Activated CD8-positive, alpha-beta memory T cell treated with anti-CD3 and anti-CD28 coated beads, Interleukin-2, amount 50 U/mL, for 24 hours (primary cell): ENCODE data around the gene SIDT1.
"Not testable (repeated sequence)": the region's sequence is repeated elsewhere in the genome, so short reads cannot be mapped to it uniquely, and the experiment has no call there.

Source experiments
- DNase-seq: peaks from one replicate; pipeline ENCODE4 v3.0.0-alpha.2; 2020; ENCODE audit errors: extremely low read depth

Gene SIDT1

DNA sequence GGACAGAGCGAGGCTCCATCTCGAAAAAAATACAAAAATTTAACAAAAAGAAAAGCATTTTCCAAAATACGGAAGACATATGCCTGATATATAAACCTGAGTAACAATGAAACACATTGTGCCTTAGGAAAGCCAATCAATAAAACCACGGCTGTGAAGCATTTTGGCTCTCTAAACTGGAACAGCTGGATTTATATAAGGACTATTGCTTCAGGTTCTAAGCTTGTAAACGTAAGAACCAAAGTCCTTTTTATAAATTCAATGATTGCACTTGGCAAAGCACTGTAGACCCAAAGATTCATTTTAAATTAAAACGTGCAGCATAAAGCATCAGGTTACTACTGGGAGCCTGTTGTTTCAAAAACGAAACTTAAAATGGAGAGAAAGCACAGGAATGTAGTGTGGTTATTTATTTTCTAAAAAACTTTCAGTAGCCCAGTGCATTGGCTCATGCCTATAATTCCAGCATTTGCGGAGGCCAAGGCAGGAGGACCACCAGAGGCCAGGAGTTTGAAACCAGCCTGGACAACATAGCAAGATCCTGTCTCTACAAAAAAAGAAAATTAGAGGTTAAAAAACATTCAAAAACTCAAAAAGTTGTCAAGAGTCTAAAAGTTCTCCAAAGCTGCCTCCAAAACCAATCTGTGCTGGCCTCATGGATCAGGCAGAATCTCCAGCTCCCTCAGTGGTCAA lies 102.6 kb downstream of the SIDT1 start:
- DNase-seq: no peak

DNA sequence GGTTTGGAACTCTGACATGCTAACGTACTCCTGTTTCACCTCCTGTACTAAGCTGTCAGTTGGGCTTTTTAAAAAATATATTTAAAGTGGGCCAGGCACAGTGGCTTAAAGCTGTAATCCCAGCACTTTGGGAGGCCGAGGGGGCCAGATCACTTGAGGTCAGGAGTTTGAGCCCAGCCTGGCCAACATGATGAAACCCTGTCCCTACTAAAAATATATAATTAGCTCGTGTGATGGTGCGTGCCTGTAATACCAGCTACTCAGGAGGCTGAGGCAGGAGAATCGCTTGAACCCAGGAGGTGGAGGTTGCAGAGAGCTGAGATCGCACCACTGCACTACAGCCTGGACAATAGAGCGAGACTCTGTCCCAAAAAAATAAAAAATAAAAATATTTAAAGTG lies 103.7 kb downstream of the SIDT1 start:
- not testable (repeated sequence) for DNase-seq

DNA sequence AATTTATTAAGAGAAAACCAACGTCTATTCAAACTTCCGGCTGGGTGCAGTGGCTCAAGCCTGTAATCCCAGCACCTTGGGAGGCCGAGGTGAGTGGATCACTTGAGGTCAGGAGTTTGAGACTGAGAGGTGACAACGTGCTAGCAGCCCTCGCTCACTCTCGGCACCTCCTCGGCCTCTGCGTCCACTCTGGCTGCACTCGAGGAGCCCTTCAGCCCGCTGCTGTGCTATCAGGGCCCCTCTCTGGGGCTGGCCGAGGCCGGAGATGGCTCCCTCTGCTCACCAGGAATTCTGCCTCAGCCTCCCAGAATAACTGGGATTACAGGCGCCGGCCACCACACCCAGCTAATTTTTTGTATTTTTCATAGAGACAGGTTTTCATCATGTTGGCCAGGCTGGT lies 105.4 kb downstream of the SIDT1 start:
- DNase-seq: no peak

DNA sequence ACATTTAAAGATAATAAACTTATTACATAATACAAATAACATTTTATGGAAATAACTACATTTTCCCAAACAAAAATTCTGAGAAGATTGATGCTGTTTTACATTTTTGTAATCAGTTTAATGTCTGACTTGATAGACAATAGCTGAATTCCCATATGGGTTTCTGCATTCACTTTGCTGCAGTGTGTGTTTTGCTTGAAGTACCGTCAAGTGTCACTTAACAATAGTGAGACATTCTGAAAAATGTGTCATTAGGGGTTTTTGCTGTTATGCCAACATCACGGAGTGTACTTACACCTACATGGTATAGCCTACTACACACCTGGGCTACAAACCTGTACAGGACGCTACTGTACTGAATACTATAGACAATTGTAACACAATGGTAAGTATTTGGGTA lies 106.6 kb downstream of the SIDT1 start:
- DNase-seq: no peak

DNA sequence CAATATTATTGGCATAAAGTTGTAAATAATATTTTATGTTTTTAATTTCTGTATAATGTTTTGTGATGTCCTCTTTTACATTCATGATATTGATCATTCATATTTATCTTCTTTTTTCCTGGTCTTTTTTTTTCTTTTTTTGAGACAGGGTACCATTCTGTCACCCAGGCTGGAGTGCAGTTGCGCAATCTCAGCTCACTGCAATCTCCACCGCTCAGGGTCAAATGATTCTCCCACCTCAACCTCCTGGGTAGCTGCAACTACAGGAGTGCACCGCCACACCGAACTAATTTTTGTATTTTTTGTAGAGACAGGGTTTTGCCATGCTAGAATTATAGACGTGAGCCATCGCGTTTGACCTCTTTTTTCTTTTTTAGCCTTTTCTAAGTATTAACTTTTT lies 111.2 kb downstream of the SIDT1 start:
- DNase-seq: no peak

DNA sequence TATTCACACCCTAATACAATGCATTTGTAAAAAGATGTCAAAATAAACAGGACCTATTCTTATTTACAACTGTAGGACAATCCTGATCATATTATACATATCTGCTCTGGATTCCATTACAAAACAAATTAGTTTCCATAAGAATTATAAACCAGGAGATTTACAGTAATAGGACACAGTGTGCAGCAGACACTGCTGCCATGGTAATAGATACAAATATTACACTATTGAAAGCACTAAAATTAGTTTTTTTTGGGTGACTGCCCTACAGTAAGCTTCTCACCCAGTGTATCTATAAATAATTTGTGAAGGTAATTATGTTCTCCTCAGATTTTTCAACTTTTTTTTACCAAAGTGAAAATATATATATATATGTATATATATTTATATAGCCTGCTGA lies 116.2 kb downstream of the SIDT1 start:
- no peak for DNase-seq

DNA sequence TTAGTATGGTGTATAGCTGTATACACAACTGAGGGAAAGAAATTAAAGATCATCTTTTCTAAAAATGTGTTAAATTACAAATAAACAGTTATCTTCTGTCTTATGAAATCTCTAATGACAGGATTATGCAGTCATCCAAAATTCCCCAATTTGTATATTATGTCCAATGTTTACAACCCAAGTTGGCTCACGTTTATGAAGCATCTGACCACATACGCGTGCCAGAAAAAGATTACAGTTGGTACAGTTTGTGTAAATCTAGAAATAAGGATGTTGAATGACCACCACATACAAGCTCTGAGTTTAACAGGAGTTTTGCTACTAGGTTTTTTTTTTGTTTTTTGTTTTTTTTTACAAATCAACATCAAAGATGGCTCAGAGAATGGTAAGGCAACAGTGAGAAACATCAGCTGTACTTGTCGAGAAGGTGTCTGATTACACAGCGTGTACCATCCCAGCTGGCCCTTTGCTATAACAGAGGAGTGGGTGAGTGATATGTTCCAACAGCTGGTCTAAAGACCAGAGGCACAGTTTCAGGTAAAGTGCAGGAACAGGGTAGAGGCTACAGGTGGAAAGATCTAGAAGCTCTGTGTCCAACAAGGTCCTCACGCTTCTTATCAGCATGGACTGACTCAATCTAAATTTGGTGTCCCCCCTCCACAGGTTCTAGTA lies 117.0 kb downstream of the SIDT1 start:
- no peak for DNase-seq

DNA sequence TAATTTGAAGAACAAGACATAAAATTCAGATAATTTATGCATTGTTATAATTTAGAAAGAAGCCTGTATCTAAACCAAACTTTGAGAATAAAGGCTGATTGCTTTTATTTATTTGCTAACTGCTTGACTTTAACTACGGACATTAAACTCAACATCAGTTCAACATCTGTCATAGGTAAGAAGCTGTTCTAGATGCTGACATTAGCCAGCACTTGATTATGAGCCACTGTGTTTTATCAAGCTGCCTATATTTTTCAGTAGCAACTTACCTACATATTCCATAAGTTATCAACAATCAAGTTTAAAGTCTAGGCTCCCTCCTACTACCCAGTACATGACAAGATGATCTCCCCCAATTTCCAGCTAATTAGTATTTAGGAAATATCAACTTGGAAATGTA lies 122.0 kb downstream of the SIDT1 start:
- no peak for DNase-seq

DNA sequence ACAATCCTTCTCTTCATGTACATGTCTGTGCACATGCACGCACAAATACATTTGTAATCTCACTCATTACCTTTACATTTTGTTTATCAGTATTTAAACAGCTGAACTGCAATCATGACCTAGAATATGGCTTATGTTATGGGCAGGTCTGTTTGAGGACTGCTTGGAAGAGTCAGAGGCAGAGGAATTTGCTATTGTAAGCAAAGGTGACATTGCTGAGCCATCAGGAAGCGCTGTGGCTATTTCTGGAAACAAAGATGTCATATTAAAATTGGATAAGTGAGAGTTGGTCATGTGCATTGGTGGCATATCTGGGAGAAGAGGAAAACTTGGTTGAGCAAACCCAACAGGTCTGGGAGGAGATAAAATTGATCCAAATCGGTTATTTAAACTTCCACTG lies 122.5 kb downstream of the SIDT1 start:
- DNase-seq: no peak

DNA sequence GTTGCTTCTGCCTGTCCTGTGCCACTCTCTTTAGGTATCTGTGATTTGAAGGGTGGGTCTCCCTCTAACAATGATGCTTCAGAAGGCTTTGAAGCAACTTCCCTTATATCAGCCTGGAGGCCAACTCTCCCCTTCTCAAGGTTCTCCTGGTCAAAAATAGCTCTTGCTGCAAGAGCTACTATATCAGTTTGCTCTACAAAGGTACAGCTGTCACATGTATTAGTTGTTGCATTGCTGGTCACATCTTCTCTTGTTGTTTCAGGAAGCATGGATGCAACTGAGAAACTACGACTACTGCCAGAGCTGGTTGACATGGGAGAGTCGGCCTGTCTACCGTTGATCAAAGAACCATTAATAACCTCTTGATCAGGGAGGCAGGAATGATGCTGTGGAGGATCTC lies 125.8 kb downstream of the SIDT1 start:
- no peak for DNase-seq

DNA sequence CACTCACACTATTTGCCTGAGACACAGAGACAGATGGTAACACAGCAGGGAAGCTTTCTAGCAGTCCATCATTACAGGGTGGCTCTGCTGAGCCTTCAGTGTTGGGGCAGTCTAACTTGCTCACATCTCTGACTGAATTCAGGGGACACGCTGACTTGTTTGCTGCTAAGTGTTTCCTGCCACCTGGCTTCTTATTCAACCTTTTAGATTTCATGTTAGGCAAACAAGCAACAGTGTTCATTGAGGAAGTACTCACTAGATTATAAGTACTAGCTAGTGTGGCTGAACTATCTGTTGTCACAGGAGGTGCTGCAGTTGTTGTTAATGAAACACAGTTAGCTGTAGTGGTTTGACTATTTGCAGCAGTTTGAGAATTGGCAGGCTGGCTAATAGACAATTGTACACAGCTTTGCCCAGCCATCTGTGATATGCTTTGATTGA lies 126.8 kb downstream of the SIDT1 start:
- no peak for DNase-seq

DNA sequence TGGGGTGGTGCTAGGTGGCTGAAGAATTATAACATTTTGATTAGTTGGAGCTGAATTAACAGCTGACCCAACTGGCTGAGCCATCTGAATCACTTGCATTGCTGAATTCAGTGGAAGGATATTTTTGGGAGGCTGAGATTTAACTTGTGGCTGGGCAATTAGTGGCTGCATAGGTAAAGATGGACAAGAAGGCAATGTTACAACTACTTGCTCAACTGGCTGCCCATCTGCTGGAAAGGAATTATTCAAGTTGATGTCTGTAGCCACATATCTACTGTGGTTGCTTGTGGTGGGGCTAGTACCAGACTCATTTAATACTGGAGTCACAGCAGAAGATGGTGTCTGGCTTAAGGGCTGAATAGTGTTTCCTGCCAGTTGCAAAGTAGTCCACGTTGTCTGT lies 127.6 kb downstream of the SIDT1 start:
- no peak for DNase-seq

DNA sequence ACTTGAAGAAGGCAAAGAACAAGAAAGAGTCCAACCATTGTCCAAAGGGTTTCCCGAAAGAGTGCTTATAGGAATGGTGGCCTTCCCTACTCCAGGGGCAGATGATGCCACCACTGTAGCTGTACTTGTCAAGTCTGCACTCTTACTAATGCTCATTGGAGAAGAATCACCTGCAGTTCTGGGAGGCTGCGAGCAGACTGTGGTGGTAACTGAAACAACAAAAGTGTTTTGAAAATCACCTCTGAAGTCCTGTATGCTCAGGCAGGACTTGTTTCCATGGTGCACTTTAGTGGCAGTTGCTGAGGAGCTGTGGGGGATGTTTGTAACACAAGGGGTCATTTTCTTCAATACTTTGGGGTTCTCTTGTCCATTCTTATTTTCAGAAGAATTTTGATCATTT lies 128.1 kb downstream of the SIDT1 start:
- no peak for DNase-seq

DNA sequence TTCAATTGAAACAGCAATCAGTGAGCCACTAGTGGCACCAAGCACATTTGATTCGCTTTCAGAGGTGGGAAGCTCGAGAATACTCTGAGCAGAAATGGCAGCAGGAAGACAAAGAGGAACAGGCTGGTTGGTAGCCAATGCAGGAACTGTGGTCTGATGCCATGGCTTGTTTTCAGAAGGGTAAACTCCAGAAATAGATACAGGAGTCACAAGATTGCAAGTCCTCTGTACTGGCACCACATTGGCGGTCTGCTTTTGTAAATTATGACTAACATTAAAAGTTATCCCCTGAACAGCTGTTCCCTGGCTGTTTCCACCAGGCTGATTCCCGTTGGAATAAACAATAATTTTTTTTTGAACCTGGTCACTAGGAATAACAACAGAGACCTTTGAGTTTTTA lies 128.5 kb downstream of the SIDT1 start:
- DNase-seq: no peak

DNA sequence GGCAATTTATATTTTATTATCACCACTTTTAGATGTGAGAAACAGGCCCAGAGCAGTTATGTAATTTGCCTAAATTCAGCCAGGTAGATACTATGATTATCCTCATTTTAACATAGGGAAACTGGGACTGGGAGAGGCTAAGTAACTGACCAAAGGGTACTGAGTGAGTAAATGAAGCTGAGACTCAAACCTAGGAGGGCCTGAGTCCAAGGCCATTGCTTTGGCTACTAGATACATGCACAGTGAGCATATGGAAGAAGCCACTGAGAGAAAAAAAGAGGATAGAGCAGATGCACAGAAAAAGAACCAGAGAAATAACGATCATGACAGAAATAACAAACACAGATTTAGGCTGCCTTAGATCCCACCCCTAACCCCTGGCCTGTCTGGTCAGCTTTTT lies 130.5 kb downstream of the SIDT1 start:
- no peak for DNase-seq

DNA sequence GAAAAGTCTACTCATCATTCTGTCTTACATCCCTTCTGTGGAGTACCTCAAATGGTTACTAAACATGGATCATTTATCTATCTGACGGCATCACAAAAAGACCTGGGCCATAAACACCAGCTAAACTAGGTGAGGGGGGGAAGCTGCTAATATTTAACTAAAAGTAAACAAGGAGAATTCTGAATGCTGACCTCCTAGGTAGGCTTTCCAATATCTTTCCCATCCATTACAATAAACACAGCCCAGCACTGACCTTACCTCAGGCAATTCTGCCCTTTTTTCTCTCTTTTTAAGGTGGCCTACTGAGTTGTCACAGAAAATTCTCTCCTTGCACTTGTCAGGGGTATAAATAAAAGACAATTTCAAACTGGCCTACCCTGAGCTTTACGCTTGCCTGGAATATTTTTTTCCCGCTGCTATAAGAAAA lies 131.0 kb downstream of the SIDT1 start:
- no peak for DNase-seq

DNA sequence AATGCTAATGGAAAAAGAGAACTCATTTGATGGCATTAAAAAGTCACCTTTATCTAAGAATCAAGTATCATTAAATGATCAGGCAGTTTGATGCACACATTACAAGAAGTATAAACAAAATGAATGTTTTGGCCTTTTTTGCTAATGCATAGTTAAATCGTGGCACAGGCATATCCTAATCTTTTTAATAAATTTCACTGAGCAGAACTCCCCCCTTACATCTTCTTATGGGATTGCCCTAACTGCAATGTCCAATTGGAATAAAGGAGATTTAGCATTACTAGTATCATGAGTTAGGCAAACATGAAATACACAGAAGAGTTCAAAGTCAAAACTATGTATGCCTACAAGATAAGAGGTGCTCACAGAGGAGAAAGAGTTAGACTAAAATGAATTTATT lies 131.4 kb downstream of the SIDT1 start:
- DNase-seq: no peak

DNA sequence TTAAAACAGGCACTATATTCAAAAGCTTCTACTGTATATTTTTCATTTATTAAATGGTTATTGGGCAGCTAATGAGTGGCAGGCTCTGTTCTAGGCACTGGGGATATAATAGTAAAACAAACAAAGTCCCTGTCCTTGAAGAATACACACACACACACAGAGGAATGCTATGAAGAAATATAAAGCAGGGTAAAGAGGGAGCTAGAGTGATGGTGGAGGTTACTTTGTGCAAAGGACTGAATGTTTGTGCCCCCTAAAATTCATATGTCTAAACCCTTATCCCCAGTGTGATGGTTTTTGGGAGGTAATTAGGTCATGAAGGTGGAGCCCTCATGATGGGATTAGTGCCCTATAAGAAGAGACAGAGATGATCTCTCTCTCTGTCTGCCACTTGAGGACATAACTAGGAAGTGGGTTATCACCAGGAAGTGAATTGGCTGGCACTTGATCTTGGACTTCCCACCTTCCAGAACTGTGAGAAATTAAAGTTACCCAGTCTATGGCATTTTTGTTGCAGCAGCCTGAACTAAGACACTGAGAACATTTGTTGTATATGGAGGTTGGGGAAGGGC lies 132.3 kb downstream of the SIDT1 start:
- no peak for DNase-seq

DNA sequence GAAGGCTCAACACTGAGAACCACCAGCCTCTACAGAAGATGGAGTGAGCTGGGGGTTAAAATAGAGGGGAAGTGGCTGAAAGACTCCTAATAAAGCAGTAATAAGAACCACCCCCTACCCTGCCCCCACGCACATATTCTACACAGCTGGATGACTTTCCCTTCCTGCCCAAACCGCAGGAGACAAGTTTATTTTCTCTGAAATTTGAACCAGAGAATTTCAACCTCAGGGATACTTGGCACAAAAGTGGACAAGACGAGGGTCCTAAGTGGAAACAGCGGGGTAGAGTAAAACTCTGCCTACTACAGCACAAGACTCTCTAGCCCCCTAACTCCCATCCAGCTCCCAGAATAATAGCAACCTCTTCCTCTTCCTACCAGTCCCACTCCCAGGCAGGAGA lies 135.7 kb downstream of the SIDT1 start:
- no peak for DNase-seq

DNA sequence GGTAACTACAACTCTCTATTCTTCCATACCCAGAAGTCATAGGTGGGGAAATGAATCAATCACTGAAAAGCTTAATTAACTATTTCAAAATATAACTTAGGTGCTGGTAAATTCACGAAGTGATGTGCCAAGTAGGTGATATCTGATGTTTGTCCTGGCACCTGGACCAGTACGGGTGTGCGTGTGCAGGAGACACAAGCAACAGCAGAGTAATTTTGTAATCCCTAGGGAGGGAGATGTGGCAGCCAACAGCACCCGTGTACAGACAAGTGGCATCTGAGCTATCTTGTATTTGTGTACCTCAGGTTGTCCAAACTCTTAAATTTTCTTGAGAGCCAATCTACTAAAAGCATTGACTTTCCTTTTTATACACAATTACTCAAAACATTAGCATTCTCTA lies 141.2 kb downstream of the SIDT1 start:
- DNase-seq: no peak

DNA sequence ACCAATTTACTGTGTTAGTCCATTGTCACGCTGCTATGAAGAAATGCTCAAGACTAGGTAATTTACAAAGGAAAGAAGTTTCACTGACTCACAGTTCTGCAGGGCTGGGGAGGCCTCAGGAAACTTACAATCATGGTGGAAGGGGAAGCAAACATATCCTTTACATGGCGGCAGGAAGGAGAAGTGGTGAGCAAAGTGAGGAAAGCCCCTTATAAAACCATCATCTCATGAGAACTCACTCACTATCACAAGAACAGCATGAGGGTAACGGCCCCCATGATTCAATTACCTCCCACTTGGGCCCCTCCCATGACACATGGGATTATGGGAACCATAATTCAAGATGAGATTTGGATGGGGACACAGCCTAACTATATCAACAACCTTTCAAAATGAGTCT lies 143.9 kb downstream of the SIDT1 start:
- DNase-seq: no peak

DNA sequence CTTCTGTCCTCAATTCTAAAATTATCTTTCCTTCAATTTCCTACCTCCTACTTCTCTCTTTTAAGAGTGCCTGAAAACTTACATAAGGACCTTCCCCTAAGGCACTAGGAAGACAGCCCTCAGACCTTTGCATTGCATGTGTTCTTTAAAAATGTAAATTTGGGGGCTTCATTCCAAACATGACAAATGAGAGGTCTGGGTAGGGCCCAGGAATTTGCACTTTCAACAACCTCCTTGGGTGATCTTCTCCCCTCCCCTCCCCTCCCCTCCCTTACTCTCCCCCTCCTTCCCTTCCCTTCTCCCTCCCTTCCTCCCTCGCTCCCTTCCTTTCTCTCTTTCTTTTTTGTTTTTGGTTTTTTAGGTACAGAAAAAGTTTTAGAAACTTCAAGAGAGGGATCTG lies 145.4 kb downstream of the SIDT1 start:
- no peak for DNase-seq

DNA sequence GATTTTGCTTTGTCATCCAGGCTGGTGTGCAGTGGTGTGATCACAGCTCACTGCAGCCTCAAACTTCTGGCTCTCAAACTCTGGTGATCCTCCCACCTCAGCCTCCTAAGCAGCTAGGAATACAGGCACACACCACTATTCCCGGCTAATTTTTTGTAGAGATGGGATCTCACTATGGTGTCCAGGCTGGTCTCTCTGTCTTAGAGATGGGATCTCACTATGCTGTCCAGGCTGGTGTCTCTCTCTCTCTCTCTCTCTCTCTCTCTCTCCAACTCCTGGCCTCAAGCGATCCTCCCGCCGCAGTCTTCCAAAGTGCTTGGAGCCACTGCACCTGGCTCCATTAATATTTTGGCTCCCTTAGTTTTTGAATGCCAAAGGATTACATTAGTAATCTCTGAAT lies 146.4 kb downstream of the SIDT1 start:
- DNase-seq: no peak
